Spinal cord (tissue), 10 donors: ENCODE data around the gene NAV3. TPM values are rescaled to one million over a fixed set of nuclear protein-coding genes. Genes with fewer than 3 reads are reported as not detected.
A peak's percentile ranks its signal among the peaks of the same experiment; 100 is the strongest.
"Not testable (repeated sequence)": the region's sequence is repeated elsewhere in the genome, so short reads cannot be mapped to it uniquely, and the experiment has no call there.

Experiments used
- DNase-seq, 6 donors: peaks; one replicate each; pipeline versions ENCODE4 v3.0.0 to v3.0.0-alpha.2; 2013 to 2015; ENCODE audit warnings: low spot score in 6 of 6, low read depth in 4 of 6
- H3K27ac ChIP-seq: one replicate; pipeline ENCODE4 v1.5.1; 2013; ENCODE audit warnings: low read depth, low read length, control low read depth
- H3K27me3 ChIP-seq: one replicate; pipeline ENCODE4 v1.6.1; 2013; ENCODE audit warnings: low read length; ENCODE audit not compliant: control insufficient read depth, insufficient read depth
- H3K36me3 ChIP-seq: one replicate; pipeline ENCODE4 v1.6.1; 2013; ENCODE audit warnings: low read length; ENCODE audit not compliant: control insufficient read depth, insufficient read depth
- H3K4me1 ChIP-seq: one replicate; pipeline ENCODE4 v1.6.1; 2013; ENCODE audit warnings: low read length; ENCODE audit not compliant: control insufficient read depth, insufficient read depth
- H3K4me3 ChIP-seq: one replicate; pipeline ENCODE4 v1.5.1; 2013; ENCODE audit warnings: low read depth, low read length, control low read depth
- H3K9me3 ChIP-seq: one replicate; pipeline ENCODE4 v1.6.1; 2013; ENCODE audit warnings: low read length; ENCODE audit not compliant: control insufficient read depth, insufficient read depth
- WGBS: methylation state at CpG from one replicate; pipeline ENCODE4 v1.1.5; 2013; ENCODE audit warnings: missing lambda C conversion rate; ENCODE audit not compliant: insufficient coverage; 5-methylcytosine and 5-hydroxymethylcytosine counted together
- polyA plus RNA-seq, 2 donors: library from polyadenylated mRNA; unstranded; fragments of 120-200 nt; gene quantifications; one replicate each; pipeline ENCODE4 v1.2.1, GENCODE V29; 2013; ENCODE audit not compliant: insufficient read length in 2 of 2
- total RNA-seq, 2 donors: library from RNA; depleted of rRNA in 1 of 2; stranded (reverse); fragments of 120-200 nt in 1 of 2; fragments of >200 nt in 1 of 2; gene quantifications; one replicate each; pipeline versions ENCODE4 v1.2.3 to v1.2.4, GENCODE V29; 2013 to 2014
- donor health status: healthy.

Gene NAV3
- total and polyA plus RNA-seq, 4 donors, result 28.9 to 96.3 (median 47.1) TPM

GRCh38 chr12:78249578-78249977 is 418.9 kb downstream of the NAV3 start:
- Histone ChIP-seq H3K36me3 (no peaks in the 10 kb centered on the region), H3K9me3 (no peaks in the 10 kb centered on the region), H3K27me3 (no peaks in the 10 kb centered on the region), H3K4me1 (no peaks in the 10 kb centered on the region), H3K27ac (no peak overlapping the region), H3K4me3 (no peak overlapping the region)
- 100% methylated on average over 1 of the region's 3 CpGs for WGBS
- no peak for DNase-seq

- not testable (repeated sequence) for H3K4me3 ChIP-seq, H3K36me3 ChIP-seq, H3K9me3 ChIP-seq, H3K4me1 ChIP-seq, H3K27me3 ChIP-seq, DNase-seq, H3K27ac ChIP-seq
- 95% methylated on average over 6 of the region's 7 CpGs for WGBS
These were observed 427.0 kb downstream of the NAV3 start for GRCh38 chr12:78257662-78258061.

GRCh38 chr12:78260976-78261375 is 430.3 kb downstream of the NAV3 start:
- Histone ChIP-seq H3K4me3 (no peak overlapping the region), H3K9me3 (peaks cover 2% of the 10 kb centered on the region), H3K36me3 (no peaks in the 10 kb centered on the region), H3K27ac (no peak overlapping the region), H3K4me1 (no peaks in the 10 kb centered on the region), H3K27me3 (no peaks in the 10 kb centered on the region)
- 90% methylated on average over 7 of the region's 7 CpGs for WGBS
- DNase-seq, result peak in 1 of 6 donors; percentile 6

GRCh38 chr12:78261901-78262300 is 431.2 kb downstream of the NAV3 start:
- Histone ChIP-seq H3K4me1 (no peaks in the 10 kb centered on the region), H3K27me3 (no peaks in the 10 kb centered on the region), H3K9me3 (peaks cover 2% of the 10 kb centered on the region), H3K36me3 (no peaks in the 10 kb centered on the region), H3K27ac (no peak overlapping the region), H3K4me3 (no peak overlapping the region)
- WGBS, result 88% methylated on average over 1 of the region's 2 CpGs
- DNase-seq, result no peak
